HG02759 (cell line): ENCODE results near the gene SPINK2.

ENCODE experiments used
- ATAC-seq: cut with Tn5 transposase; IDR thresholded peaks from one replicate; pipeline ENCODE4 v1.9.1; 2021; ENCODE audit warnings: mild to moderate bottlenecking, moderate library complexity; ENCODE audit not compliant: unreplicated experiment

The SPINK2 gene, protein sequence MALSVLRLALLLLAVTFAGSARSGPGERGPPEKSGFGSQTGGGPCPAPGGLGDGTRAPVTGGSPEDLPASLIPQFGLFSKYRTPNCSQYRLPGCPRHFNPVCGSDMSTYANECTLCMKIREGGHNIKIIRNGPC

DNA sequence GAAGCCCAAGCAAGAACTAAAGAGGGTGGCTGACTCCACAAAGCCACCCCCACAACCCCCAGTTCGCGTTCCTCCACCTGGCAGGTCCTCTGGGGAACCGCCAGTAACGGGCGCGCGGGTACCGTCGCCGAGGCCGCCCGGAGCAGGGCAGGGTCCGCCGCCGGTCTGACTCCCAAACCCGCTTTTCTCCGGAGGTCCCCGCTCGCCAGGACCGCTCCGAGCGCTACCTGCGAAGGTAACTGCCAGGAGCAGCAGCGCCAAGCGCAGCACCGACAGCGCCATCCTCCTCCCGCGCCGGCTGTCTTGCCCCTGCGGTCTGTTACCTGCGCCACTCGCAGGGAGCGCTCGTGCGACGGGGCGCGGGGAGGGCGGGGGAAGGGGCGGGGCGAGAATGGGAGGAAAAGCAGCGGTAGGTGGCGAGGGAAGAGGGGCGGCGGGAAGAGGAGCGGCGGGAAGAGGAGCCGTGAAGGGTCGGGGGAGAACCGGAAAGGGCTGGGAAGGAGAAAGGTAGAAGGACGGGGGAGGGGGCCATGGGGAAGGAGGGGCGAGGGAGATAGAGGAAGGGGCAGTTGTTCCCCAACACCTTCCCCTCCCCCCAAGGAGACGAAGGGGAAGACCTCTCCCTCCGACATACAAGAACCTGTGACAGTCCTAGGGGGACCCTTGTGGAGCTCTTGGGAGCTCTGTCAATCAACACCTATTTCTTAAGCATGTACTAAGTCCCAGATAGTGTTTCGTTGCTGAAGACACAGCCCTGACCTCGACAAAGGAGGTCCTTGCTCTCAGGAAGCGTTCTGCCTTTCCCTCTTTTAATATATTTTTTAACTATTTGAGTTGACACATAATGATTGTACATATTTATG lies at the start of gene SPINK2:
Gene SPINK2 (minus strand): TSS at position 321 of the 863 bp plus-strand sequence. CDS start 39 bp downstream, at position 282.
- ATAC-seq, result peak; percentile 59

DNA sequence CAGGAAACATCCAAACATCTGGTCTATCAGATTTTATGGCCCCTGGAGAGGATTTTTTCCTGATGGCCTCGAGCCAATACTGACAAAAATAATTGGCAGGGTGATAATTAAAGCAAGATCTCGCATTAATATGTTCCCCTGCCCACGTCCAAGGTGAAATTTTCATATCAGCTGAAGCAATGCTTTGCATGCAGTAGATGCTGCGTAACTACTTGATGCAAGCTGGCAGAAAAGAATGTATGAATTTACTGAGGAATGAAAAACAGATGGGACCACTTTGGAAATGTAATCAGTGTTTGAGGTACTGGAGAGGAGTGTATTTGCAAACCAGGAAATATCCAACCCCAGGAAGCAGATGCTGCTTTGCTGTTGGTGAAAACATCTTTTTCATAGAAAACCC lies 49.4 kb upstream of the SPINK2 start:
- ATAC-seq, result no peak

DNA sequence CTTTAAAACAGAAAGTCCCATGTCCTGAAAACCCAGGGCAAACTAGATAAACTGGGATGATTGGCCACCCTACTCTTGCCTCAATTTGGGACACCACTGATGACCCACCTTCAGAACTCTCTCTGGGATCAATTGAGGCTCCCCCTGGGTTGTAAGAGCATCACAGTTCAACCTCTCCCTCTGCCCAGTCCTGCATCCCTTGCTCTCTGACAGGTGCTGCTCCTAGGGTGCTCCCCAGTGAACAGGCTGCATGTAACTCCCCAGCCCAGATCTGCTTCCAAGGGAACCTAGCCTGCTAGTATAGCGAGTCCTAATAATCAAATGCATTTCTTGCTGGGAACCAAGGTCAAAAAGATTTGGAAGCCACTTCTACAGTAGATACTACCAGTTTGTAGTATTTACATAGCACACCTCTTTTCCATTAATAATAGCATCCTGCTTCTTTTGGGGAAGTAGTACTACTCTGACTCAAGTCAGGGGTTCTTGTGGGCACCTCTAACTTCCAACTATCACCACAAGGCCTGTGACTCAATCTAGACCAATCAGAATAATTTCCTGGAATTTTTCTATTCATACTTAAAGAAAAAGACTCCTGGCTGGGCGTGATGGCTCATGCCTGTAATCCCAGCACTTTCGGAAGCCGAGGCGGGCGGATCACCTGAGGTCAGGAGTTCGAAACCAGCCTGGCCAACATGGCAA lies 42.1 kb upstream of the SPINK2 start:
- ATAC-seq, result peak; percentile 46

DNA sequence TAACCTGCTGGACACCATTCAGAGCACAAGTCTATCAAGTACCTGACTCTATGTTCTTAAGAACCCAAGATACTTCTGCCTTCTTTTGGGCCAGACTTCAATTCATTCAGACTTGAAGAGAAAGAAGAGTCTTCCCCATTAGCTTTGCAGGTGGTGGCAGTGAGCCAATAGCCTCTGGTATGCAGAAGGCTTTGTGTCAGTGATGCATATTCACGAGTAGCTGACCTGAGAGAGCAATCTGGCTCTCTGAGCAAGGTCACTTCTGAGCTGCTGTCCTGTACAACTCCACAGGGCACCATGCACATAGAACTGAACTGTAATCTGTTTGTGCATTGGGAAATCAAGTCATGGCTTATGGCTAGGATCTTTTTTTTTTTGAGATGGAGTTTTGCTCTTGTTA lies 39.9 kb upstream of the SPINK2 start:
- no peak for ATAC-seq

DNA sequence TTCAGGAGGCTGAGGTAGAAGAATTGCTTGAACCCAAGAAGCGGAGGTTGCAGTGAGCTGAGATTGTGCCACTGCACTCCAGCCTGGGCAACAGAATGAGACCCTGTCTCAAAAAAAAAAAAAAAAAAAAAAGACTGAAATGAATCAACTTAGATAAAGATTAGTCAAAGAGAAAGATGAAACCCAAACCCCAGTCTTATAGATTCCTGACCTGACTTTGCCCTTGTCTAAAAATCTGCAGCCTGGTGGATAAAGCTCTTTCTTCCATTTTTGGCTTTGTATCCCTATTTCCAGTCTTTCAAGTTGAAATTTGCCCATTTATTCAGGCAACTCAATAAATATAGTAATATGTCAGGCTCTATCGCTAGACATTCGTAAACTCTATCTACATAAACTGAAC lies 39.3 kb upstream of the SPINK2 start:
- ATAC-seq, result peak; percentile 34

DNA sequence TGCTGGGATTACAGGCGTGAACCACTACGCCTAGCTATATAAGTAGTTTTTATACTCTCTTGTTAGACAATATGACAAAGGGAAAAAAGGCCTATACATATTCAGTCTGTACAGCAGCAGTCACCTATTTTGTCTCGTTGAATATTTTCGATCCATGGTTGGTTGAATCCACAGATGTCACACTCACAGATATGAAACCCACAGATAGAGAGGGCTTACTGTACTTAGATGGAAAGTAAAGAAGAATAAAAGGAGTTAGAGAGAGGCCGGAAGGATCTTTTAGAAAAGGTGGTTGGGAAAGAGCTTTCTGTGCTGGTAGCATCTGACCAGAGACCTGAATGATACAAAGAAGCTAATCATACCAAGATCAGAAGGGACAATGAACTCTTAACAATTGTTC lies 38.3 kb upstream of the SPINK2 start:
- peak; percentile 52 for ATAC-seq

DNA sequence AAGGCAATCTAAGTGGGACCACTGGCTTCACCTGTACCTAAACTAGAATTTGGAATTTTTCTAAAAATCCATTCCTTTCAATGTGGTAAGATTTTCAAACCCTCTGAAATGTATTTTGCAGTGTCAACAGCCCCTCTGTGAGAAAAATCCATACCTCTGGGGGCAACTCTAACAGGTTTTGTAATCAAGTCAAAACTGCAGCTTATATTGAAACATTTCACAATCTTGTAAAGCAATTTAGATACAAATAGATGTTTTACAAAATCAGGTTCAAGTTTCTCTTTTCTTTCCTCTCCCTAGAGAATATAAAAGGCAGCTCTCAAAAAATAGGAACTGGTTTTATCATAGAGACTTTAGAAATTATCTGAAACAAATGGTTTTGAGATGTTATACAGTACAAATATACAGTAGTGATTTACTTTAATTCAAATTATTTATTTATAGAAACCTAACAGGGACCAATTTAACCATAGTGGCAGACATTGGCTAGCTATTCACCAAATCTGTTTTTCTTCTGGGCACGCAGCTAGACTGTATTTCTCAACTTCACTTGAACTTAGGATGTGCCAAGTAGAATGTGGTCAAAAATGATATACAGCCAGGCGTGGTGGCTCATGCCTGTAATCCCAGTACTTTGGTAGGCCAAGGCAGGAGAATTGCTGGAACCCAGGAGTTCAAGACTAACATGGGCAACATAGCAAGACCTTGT lies 36.3 kb upstream of the SPINK2 start:
- no peak for ATAC-seq

DNA sequence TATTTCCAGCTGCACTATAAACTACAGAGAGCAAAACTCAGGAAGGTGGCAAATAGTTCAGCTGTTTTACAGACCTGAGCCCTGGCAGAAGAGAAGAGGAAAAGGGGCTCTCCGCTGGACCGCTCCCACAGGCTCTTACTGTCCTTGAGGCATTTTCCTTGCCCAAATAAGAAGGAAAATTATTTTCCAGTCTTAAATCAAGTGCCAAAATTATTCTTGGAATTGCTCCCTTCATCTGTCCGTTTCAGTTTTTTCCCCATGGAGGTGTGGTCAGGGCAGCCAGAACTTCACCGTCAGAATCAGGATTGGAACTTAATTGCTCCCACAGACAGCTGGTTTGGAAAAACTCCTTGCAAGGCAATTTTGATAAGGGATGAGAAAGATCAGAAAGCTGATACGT lies 35.2 kb upstream of the SPINK2 start:
- no peak for ATAC-seq

DNA sequence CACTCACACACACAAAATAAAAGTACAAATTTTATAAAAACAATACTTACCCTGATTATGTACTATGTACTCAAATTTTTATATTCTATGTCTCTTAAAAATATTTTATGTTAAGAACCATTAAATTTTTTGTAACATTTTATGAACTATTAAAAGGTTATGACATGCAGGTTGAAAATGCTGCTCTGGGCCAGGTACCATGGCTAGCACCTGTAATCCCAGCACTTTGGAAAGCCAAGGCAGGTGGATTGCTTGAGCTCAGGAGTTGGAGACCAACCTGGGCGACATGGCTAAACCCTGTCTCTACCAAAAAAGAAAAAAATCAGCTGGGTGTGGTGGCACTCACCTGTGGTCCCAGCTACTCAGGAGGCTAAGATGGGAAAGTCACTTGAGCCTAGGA lies 29.4 kb upstream of the SPINK2 start:
- ATAC-seq, result no peak

DNA sequence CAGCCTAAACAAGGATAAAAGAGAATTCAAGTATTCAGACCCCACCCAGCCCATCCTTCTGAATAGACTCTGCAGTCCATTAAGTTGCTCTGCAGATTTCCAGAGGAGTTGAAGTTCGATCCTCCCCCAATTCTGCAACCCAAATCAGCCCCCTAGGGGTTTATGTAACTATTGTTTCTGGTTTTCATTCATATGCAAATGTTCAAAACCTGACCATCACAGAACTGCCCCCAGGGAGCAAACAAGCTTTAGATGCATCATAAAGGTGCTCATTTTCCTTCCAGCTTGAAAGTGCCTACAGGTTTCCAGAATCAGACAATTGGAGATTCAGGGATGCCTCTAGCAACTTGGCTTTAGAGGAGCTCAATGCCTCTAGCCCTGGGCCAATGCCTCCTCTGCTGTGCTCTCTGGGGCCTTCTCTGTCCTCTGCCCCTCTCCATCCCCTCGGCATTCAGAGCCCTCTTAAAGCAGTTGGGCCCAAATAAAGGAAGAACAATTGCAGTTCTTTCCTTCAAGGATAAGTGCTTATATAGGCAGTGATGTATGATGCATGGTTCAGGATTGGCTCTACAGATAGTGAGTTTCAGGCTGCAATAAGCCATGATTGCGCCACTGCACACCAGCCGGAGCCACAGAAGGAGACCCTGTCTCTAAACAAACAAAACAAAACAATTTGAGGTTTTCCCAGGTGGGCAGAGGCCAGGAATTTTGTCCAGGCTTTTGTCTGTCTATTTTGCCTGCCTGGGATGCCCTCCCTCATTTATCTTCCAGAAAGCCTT lies 23.5 kb upstream of the SPINK2 start:
- ATAC-seq, result no peak

DNA sequence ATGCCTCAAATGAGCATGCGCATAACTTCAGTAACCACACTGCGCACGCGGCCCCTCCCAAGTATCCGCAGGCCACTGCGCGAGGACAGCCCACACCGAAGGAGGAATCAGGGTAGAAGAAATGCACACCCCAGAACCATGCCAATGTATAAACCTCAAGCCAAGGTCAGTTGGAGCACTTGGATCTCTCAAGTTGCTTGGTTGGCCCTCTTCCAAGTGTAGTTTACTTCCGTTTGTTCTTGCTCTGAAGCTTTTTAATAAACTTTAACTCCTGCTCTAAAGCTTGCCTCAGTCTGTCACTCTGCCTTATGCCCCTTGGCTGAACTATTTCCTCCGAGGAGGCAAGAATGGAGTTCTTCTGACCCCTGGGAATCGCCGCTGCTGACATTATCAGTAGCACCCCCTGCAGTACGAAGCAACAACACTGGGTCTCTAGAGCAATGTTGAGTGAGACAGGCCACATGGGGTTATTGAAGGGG lies 22.0 kb upstream of the SPINK2 start:
- ATAC-seq, result no peak

DNA sequence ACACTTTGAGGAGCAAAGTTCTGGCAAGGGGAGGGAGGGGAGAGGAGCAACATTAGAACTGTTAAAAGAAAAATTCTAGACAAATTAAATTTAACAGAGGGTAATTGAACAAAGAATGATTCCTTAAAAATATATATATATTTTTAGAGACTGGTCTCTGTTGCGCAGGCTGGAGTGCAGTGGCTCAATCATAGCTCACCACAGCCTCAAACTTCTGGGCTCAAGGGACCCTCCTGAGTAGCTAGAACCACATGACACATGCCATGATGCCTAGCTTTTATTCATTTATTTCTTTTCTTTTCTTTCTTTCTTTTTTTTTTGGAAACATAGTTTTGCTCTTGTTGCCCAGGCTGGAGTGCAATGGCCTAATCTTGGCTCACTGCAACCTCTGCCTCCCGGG lies 19.1 kb upstream of the SPINK2 start:
- no peak for ATAC-seq

DNA sequence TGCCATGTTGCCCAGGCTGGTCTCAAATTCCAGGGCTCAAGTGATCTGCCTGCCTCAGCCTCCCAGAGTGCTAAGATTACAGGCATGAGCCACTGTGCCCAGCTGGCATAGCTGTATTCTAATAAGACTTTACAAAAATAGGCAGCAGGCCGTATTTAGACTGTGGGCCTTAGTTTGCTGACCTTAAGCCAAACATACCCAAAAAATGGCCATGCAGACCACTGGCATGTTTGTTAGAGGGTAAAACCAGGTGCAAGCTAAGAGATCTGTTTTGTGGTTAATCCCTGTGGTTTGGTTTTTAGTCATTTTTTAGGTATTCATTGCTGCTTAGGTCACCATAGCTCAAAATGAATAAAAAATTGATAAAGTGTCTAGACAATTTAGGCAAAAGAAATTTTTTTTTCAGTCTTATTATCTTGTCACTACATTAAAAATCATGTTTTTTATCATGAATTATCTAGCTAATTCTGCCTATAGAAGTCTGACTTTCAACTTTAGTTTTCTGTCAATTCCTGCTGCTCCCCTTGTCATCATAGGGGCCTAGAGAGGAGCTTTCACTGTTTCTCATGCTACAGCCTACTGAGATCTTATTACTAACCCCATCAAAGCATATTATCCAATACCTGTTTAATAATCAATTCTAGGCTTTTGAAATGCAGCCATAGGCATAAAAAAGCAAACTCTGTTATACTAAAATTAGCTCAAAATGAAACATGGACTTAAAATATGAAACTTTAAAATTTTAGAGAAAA lies 7.5 kb upstream of the SPINK2 start:
- ATAC-seq, result peak; percentile 84

DNA sequence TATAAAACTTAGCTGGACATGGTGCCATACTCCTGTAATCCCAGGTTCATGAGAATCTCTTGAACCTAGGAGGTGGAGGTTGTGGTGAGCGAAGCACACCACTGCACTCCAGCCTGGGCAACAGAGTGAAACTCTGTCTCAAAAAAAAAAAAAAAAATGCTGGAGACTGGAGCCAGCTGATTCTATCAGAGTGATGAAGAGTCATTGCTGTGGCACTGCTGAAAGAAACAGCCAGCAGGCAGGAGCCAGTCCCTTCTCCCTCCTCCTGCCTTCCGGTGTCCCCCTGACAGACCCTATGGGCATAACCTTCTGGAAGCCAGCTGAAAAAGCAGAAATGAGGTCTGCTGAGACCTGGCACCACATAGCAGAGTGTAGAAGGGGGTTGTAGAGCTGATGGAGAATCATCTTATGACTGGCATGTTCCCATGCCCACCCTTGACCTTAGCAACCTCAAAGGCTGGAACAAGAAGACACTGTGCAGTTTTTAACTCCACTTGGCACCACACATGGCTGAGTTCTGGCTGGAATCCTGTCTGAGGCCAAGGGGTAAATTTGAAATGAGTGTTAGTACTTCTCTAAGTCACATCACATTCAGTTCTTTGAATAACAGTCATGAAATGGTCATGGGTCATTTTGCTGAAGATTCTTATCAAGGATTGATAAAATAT lies 2.6 kb upstream of the SPINK2 start:
- ATAC-seq, result no peak

DNA sequence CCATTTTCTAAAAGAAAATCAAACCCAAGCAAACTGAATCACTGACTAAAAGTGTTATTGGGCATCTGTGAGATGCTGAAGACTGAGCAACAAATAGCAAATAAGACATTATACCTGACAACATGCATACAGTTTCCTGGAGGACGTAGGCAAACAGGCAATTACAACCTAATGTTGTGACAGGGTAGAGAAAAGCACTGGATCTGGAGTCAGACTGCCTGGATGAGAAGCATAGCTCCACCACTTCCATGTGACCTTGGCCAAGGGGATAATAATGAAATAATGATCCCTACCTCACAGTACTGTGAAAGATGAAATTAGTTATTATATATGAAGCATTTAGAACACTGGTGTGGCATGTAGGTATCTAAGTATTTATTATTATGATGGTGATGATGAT lies 2.7 kb downstream of the SPINK2 start:
- no peak for ATAC-seq

DNA sequence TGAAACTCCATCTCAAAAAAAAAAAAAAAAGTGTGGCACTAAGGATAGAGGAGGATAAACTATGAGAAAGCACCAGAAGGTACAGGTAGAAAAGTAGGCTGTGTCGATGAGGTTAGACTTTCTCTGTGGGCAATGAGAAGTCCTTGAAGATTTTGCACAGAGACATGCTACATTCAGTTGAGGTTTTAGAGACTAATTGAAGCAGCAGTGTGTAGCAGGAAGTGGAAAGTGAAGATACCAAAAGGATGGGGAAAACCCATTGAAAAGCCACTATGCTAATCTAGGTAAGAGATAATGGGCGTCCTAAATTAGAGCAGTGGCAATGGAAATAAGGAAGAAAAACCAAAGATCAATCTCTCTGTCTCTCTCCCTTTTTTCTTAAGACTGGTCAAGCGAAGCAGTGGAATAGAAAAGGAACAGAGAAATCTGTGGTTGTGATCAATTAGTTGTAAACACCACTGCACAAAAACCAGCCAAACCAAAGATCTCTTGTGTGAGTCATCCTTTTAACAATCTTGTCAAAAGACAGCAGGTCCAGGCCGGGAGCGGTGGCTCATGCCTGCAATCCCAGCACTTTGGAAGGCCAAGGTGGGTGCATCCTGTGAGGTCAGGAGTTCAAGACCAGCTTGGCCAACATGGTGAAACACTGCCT lies 3.5 kb downstream of the SPINK2 start:
- peak; percentile 85 for ATAC-seq

DNA sequence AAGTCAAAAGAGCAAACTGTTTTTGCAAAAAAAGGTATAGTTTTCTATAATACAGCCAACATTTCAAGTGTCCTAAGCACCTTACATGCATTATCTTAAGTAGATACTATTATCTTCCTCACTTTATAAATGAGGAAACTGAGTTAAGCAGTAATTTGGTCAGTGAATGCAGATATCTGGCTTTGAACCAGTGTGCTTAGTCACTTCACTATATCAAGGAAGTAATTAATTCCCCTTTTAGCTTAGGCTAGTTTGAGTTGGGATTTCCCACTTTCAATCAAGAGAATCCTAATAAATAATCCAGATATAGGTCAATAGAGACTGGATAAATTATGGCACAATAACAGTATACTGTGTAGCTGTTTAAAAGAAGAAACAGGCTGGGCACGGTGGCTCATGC lies 14.8 kb downstream of the SPINK2 start:
- ATAC-seq, result no peak

DNA sequence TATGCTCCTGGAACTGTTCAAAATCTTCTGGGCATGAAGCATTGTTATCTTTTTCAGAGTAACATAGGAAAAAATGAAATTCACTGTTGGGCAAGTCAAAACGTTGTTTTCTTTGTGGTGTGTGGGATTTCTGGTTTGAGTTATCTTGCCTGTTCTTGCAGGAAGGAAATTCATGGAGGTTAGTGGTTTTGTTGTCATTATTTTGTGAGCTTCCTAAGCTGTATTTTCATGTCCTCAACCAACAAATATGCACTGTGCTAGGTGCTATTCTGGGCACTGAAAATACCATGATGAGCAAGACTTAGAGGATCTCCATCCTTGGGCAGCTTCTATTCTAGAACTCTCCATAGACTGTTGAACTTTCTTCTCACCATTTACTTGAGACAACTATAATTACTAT lies 16.9 kb downstream of the SPINK2 start:
- no peak for ATAC-seq

DNA sequence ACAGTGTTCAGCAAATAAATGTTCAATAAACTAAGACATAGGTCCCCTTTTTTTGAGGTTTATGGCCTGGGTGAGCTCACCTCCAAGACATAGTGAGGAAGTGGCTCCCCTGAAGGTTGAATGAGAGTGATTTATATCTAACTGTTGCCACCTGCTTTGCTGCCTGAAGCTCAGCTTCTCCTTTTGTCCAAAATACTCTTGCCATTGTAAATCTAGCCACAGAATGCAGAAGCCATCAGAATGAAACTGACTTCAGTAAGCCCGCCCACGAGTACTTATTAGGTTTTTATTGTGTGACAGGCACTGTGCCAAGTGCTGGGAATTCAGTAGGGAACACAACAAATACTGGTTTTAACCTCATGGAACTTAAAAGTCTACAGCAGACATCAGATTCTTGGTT lies 18.0 kb downstream of the SPINK2 start:
- ATAC-seq, result peak; percentile 63
